SJSA1 (cell line): ENCODE results near the gene ARID3C. TPM values are rescaled to one million over a fixed set of nuclear protein-coding genes. Genes with fewer than 3 reads are reported as not detected.
"Not testable (repeated sequence)": the region's sequence is repeated elsewhere in the genome, so short reads cannot be mapped to it uniquely, and the experiment has no call there.

Experiments used
- DNase-seq, 2 experiments: peaks; one replicate each; pipeline ENCODE4 v3.0.0-alpha.2; 2015 to 2020; ENCODE audit warnings: low spot score in 2 of 2, low read depth in 1 of 2
- H3K27ac ChIP-seq: fragments of 250-450 bp; sonication (Bioruptor Pico); 2 replicates; pipeline ENCODE4 v1.5.1; 2020; ENCODE audit warnings: mild to moderate bottlenecking, moderate library complexity
- H3K27me3 ChIP-seq: fragments of 250-450 bp; sonication (Bioruptor Pico); replicated peaks from 2 replicates; pipeline ENCODE4 v1.5.1; 2020; ENCODE audit warnings: mild to moderate bottlenecking, moderate library complexity
- H3K36me3 ChIP-seq: fragments of 250-450 bp; sonication (Bioruptor Pico); 2 replicates; pipeline ENCODE4 v1.5.1; 2020; ENCODE audit warnings: mild to moderate bottlenecking
- H3K4me1 ChIP-seq: fragments of 250-450 bp; sonication (Bioruptor Pico); replicated peaks from 2 replicates; pipeline ENCODE4 v1.6.1; 2021; ENCODE audit warnings: mild to moderate bottlenecking
- H3K4me3 ChIP-seq: fragments of 250-450 bp; sonication (Bioruptor Pico); 2 replicates; pipeline ENCODE4 v1.5.1; 2020; ENCODE audit warnings: mild to moderate bottlenecking
- H3K9me3 ChIP-seq: fragments of 250-450 bp; sonication (Bioruptor Pico); replicated peaks from 2 replicates; pipeline ENCODE4 v1.5.1; 2020; ENCODE audit warnings: mild to moderate bottlenecking
- total RNA-seq: library from RNA; depleted of rRNA; stranded (reverse); fragments of >200 nt; shearing (Covaris generic); gene quantifications from 2 replicates; pipeline ENCODE4 v1.2.3, GENCODE V29; 2014

ARID3C gene
- total RNA-seq, 1 experiment from 2014 or later = not detected

GRCh38 chr9:34646211-34647083 lies 17.6 kb upstream of the ARID3C start, which contains the start of gene GALT:
Gene GALT, plus strand, starts transcription at chr9:34646675. Its CDS starts 30 bp downstream, at chr9:34646705.
- H3K4me1 ChIP-seq = peaks cover 11% of the 10 kb centered on the region
- H3K4me3 ChIP-seq = peak within 1 kb of the TSS; percentile 70
- H3K27ac ChIP-seq = peak within 1 kb of the TSS; percentile 26; the same call in 1 of the 2 replicates
- DNase-seq = peak; percentile 74 to 87
- H3K27me3 ChIP-seq = no peaks in the 10 kb centered on the region
- H3K9me3 ChIP-seq = no peaks in the 10 kb centered on the region
- peaks cover 8% of the 10 kb centered on the region; the same call in 1 of the 2 replicates for H3K36me3 ChIP-seq

GRCh38 chr9:34644766-34645314 lies 16.0 kb upstream of the ARID3C start:
- Histone ChIP-seq H3K4me3 (no peak overlapping the region), H3K9me3 (no peaks in the 10 kb centered on the region), H3K36me3 (peaks cover 8% of the 10 kb centered on the region; the same call in 1 of the 2 replicates), H3K27ac (no peak overlapping the region), H3K4me1 (peaks cover 11% of the 10 kb centered on the region; the same call in 1 of the 2 replicates), H3K27me3 (no peaks in the 10 kb centered on the region)
- no peak for DNase-seq

DNA sequence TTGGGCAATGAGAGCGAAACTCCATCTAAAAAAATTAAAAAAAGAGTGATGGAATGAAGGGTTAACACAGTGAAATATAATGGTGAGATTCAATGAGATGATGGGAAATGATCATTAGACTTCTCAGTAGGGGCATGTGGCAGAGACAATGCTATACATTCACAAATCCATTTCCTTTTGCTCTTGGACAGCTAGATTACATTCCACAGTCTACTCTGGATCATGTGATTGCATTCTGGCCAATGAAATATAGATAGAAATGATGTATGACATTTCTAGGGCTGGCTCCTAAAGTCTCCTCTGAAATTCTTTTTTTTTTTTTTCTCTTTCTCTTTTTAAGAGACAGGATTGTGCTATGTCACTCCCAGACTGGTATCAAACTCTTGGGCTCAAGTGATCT lies 13.8 kb upstream of the ARID3C start:
- Histone ChIP-seq H3K36me3 (no peaks in the 10 kb centered on the region), H3K4me1 (peaks cover 15% of the 10 kb centered on the region), H3K4me3 (no peak overlapping the region), H3K27ac (no peak overlapping the region), H3K27me3 (no peaks in the 10 kb centered on the region), H3K9me3 (no peaks in the 10 kb centered on the region)
- no peak for DNase-seq

GRCh38 chr9:34639322-34639721 lies 10.5 kb upstream of the ARID3C start:
- H3K4me1 ChIP-seq = peaks cover 15% of the 10 kb centered on the region
- not testable (repeated sequence) for H3K27ac ChIP-seq, H3K9me3 ChIP-seq, H3K4me3 ChIP-seq, H3K36me3 ChIP-seq, H3K27me3 ChIP-seq, DNase-seq

- H3K36me3 ChIP-seq = no peaks in the 10 kb centered on the region
- H3K4me3 ChIP-seq = peak overlapping the region; percentile 65
- no peaks in the 10 kb centered on the region for H3K27me3 ChIP-seq
- no peaks in the 10 kb centered on the region for H3K9me3 ChIP-seq
- peaks cover 15% of the 10 kb centered on the region for H3K4me1 ChIP-seq
- DNase-seq = no peak
- 0 out of 2 replicates have a peak overlapping the region, but pooled peaks have one; percentile 6 for H3K27ac ChIP-seq
Observed at GRCh38 chr9:34638138-34638445, 9.2 kb upstream of the ARID3C start.

GRCh38 chr9:34637356-34638137 lies 8.7 kb upstream of the ARID3C start, which contains the start of gene SIGMAR1:
Gene SIGMAR1, minus strand, starts transcription at chr9:34637787. Its CDS starts 90 bp downstream, at chr9:34637697.
- peak; percentile 85 for DNase-seq
- Histone ChIP-seq H3K27ac (0 out of 2 replicates have a peak within 1 kb of the TSS, but pooled peaks have one; percentile 6), H3K4me3 (peak within 1 kb of the TSS; percentile 65), H3K9me3 (no peaks in the 10 kb centered on the region), H3K27me3 (no peaks in the 10 kb centered on the region), H3K36me3 (no peaks in the 10 kb centered on the region), H3K4me1 (peaks cover 15% of the 10 kb centered on the region)

DNA sequence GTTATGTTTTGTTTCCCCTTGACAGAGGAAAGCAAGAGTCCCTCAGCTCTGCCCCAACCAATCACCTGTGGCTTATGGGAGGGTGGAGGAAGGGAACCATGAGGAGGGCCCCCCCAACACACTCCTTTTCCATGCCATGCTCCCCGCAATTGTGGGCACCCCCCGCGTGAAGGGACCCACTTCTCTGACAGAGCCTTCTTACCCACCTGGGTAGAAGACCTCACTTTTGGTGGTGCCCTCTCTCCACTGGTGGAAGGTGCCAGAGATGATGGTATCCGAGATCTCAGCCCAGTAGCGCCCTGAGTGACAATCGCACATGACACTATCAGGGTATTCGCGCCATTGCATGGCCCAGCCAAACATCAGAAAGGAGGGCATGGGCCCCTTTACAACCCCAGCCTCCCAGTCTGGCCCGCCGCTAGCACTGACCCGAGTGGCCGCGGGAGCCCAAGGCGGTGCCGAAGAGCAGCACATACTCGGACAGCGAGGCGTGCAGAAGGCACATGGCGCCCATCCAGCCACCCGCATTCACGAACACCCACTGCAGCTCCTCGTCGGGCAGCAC lies 8.0 kb upstream of the ARID3C start:
- H3K27me3 ChIP-seq = no peaks in the 10 kb centered on the region
- H3K4me1 ChIP-seq = peaks cover 15% of the 10 kb centered on the region
- peak overlapping the region; percentile 65 for H3K4me3 ChIP-seq
- no peak for DNase-seq
- no peaks in the 10 kb centered on the region for H3K9me3 ChIP-seq
- no peaks in the 10 kb centered on the region for H3K36me3 ChIP-seq
- H3K27ac ChIP-seq = no peak overlapping the region

GRCh38 chr9:34635556-34635955 lies 6.7 kb upstream of the ARID3C start:
- Histone ChIP-seq H3K36me3 (no peaks in the 10 kb centered on the region), H3K27ac (no peak overlapping the region), H3K27me3 (no peaks in the 10 kb centered on the region), H3K4me1 (peaks cover 15% of the 10 kb centered on the region), H3K9me3 (no peaks in the 10 kb centered on the region), H3K4me3 (no peak overlapping the region)
- no peak for DNase-seq

DNA sequence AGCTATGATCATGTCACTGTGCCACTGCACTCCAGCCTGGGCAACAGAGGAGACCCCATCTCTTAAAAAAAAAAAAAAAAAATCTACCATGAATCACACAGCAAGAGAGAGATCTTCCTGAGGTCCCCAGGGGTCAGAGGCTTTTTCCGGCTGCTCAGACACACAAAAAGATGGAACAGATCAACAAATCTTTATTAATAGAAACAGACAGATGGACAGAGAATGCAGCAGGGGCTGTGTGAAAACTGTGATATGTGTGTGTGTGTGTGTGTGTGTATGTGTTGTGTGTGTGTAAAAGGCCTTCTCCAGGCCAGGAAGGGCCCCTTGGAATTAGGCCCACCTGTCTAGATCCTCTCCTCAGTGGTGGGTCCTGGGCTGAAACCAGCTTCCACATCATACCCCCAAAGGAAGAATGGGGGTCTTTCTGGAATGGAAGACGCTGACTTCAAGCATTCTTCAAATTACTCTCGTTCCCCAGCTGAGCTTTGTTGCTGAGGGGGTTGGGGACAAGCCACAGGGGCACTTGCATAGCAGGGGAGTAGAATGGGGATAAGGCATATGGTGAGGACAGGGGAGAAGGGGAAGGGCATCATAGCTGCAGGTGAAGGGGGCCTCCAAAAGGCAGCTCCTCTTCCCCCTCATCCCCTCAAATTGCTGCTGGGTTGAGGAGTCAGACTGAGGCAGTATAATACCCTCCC lies 5.8 kb upstream of the ARID3C start:
- H3K27me3 ChIP-seq = no peaks in the 10 kb centered on the region
- H3K4me3 ChIP-seq = no peak overlapping the region
- H3K27ac ChIP-seq = no peak overlapping the region
- no peaks in the 10 kb centered on the region for H3K9me3 ChIP-seq
- no peaks in the 10 kb centered on the region for H3K36me3 ChIP-seq
- no peak for DNase-seq
- peaks cover 15% of the 10 kb centered on the region for H3K4me1 ChIP-seq

- Histone ChIP-seq H3K9me3 (no peaks in the 10 kb centered on the region), H3K4me1 (peaks cover 15% of the 10 kb centered on the region), H3K27me3 (peaks cover 7% of the 10 kb centered on the region; the same call in 1 of the 2 replicates), H3K27ac (no peak overlapping the region), H3K4me3 (no peak overlapping the region), H3K36me3 (no peaks in the 10 kb centered on the region)
- peak; percentile 26 to 48 for DNase-seq
Observed at GRCh38 chr9:34633851-34634550, 5.1 kb upstream of the ARID3C start.

DNA sequence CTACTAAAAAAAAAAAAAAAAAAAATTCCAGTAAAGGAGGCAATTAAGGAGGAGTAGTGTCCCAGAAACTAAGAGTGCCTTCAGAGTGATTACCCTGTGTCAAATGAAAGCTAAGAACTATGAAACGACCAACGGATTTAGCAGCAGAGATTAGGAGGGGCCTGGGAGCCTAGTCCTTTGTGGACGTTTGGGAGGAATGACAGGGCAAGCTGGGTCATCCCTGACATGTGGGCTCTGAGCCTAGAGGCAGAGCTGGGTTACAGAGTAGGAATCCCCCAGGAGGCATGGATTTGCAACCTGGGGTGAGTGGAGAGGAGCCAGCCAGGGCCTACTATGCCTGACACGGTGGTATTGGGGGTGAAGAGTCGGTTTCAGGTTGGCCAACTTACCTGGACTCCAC lies 4.3 kb upstream of the ARID3C start:
- no peaks in the 10 kb centered on the region for H3K9me3 ChIP-seq
- H3K4me3 ChIP-seq = no peak overlapping the region
- H3K36me3 ChIP-seq = no peaks in the 10 kb centered on the region
- H3K4me1 ChIP-seq = peaks cover 15% of the 10 kb centered on the region
- no peak for DNase-seq
- H3K27me3 ChIP-seq = peaks cover 15% of the 10 kb centered on the region; the same call in 1 of the 2 replicates
- no peak overlapping the region for H3K27ac ChIP-seq

DNA sequence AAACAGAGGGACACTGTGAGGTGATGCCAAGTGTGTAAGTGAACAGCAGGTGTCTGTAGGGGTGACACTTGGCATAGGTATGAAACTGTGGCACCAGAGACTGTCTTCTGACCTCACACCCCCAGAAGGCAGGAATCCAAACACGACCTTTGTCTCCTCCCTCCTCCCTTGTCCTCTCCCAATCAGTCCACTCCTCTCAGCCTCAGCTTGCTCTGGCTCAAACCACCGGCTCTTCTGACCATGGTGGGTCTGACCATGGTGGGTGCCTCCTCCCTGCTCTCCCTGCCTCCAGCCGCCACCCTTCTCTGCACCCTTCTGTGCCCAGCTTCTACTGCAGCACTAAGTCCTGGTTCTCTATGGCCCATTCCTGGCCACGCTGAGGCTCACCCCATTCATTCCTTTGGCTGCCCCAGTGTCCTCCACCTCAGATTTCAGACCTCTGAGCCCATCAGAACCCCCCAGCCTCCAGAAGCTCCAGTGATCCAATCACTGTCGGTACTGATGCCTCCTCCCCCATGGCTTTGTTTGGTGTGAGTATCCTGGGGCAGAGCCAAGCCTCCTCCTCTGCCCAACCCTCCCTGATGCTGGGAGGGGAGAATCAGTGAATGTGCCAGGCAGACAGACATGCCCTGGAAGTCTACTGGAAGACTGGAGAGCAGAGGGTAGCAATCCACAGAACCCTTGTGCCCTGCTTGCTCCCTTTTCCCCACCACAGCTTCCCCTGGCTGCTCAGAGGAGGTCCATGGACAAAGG lies 1.7 kb upstream of the ARID3C start:
- Histone ChIP-seq H3K4me3 (no peak overlapping the region), H3K27ac (no peak overlapping the region), H3K4me1 (0 out of 2 replicates have a peak, but pooled peaks cover 3% of the 10 kb centered on the region), H3K27me3 (peaks cover 27% of the 10 kb centered on the region), H3K9me3 (no peaks in the 10 kb centered on the region), H3K36me3 (no peaks in the 10 kb centered on the region)
- no peak for DNase-seq
